B cell (primary cell): ENCODE data around the gene GLRA1.

Experiments used
- EZH2 ChIP-seq: IDR thresholded peaks from 2 replicates; pipeline ENCODE4 v1.6.1; 2012; ENCODE audit warnings: borderline replicate concordance, low read depth, mild to moderate bottlenecking, moderate library complexity, low read length; ENCODE audit not compliant: insufficient read depth, poor library complexity, severe bottlenecking
- TF ChIP-seq, protein P1 (sequence below): fragments of 200-600 bp; IDR thresholded peaks from one replicate; pipeline ENCODE4 v1.8.0; 2022; ENCODE audit warnings: antibody characterized with exemption, mild to moderate bottlenecking

DNA sequence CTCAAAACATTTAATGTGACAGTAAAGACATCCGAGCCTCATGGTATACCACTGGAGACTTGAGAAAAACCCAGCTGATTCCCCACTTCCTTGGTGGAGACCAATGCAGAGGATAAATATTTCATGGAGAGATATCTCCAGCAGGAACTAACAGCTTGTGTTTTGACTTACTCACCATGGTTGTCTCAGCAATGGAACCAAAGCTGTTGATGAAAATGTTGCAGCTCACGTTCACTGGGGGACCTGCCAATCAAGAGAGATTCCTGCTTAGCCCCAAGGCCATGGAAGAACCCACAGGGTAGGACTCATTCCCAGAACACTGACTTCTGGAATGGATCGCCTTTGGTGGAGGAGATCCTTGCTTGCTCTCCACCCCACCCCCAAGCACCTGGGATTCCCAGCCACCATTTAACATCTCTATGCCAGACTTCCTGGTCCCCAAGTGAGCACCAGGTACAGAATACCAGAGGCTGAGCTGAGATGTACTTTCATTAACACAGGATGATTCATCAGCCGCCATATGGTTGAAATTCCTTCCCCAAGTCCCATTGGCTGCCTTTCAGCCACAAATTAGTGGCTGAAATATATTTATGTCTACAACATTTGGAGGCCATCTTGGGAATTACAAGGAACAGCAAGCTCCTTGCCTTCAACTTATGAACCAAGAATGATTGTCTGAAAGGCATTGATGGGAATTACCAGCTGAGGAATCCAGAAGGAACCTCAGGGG lies 37.9 kb downstream of the GLRA1 start:
- TF ChIP-seq EZH2: no peak
- TF ChIP-seq, protein P1, sequence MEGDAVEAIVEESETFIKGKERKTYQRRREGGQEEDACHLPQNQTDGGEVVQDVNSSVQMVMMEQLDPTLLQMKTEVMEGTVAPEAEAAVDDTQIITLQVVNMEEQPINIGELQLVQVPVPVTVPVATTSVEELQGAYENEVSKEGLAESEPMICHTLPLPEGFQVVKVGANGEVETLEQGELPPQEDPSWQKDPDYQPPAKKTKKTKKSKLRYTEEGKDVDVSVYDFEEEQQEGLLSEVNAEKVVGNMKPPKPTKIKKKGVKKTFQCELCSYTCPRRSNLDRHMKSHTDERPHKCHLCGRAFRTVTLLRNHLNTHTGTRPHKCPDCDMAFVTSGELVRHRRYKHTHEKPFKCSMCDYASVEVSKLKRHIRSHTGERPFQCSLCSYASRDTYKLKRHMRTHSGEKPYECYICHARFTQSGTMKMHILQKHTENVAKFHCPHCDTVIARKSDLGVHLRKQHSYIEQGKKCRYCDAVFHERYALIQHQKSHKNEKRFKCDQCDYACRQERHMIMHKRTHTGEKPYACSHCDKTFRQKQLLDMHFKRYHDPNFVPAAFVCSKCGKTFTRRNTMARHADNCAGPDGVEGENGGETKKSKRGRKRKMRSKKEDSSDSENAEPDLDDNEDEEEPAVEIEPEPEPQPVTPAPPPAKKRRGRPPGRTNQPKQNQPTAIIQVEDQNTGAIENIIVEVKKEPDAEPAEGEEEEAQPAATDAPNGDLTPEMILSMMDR: no peak
